Liver (tissue), 9 donors: Measurements from ENCODE around the gene INA. TPM values are rescaled to one million over a fixed set of nuclear protein-coding genes. Genes with fewer than 3 reads are reported as not detected.
A peak's percentile ranks its signal among the peaks of the same experiment; 100 is the strongest.

Experiments
- DNase-seq: peaks from one replicate; pipeline ENCODE4 v3.0.0-alpha.2; 2017; ENCODE audit warnings: low spot score
- H3K27ac ChIP-seq, 2 donors: one replicate each; pipeline ENCODE4 v1.7.0; 2013; ENCODE audit warnings: inconsistent platforms in 2 of 2, low read length in 2 of 2, control low read depth in 1 of 2, low read depth in 1 of 2, mild to moderate bottlenecking in 1 of 2
- H3K27me3 ChIP-seq, 4 donors: one replicate each; pipeline versions ENCODE4 v1.6.1 to v1.7.0; 2013; ENCODE audit warnings: low read length in 3 of 4, inconsistent platforms in 1 of 4, mild to moderate bottlenecking in 1 of 4, moderate library complexity in 1 of 4; ENCODE audit not compliant: control insufficient read depth in 4 of 4, insufficient read depth in 4 of 4
- H3K36me3 ChIP-seq, 4 donors: one replicate each; pipeline versions ENCODE4 v1.6.1 to v1.7.0; 2013; ENCODE audit warnings: low read length in 3 of 4, mild to moderate bottlenecking in 3 of 4, low read depth in 1 of 4, moderate library complexity in 1 of 4; ENCODE audit not compliant: control insufficient read depth in 4 of 4, insufficient read depth in 3 of 4
- H3K4me1 ChIP-seq, 4 donors: one replicate each; pipeline versions ENCODE4 v1.6.1 to v1.7.0; 2013; ENCODE audit warnings: low read length in 3 of 4, mild to moderate bottlenecking in 3 of 4, moderate library complexity in 1 of 4; ENCODE audit not compliant: control insufficient read depth in 4 of 4, insufficient read depth in 4 of 4
- H3K4me3 ChIP-seq, 3 donors: one replicate each; pipeline versions ENCODE4 v1.6.1 to v1.7.0; 2013; ENCODE audit warnings: low read length in 3 of 3, control low read depth in 1 of 3, low read depth in 1 of 3, mild to moderate bottlenecking in 1 of 3
- H3K9ac ChIP-seq, 2 donors: one replicate each; pipeline ENCODE4 v1.7.0; 2013; ENCODE audit warnings: low read length in 2 of 2, mild to moderate bottlenecking in 2 of 2, moderate library complexity in 2 of 2, control low read depth in 1 of 2, low read depth in 1 of 2
- H3K9me3 ChIP-seq, 4 donors: one replicate each; pipeline versions ENCODE4 v1.6.1 to v1.7.0; 2013; ENCODE audit warnings: low read length in 3 of 4; ENCODE audit not compliant: control insufficient read depth in 4 of 4
- EGR1 ChIP-seq, 2 donors: IDR thresholded peaks; 2 replicates each; pipeline ENCODE4 v1.6.1; 2016 to 2018; ENCODE audit warnings: antibody characterized with exemption in 2 of 2, low read depth in 2 of 2
- FOXA1 ChIP-seq: IDR thresholded peaks from 2 replicates; pipeline ENCODE4 v1.6.1; 2016; ENCODE audit warnings: antibody characterized with exemption
- FOXA2 ChIP-seq: IDR thresholded peaks from 2 replicates; pipeline ENCODE4 v1.6.1; 2016; ENCODE audit warnings: antibody characterized with exemption
- GABPA ChIP-seq, 2 donors: IDR thresholded peaks in 1 of 2; conservative IDR thresholded peaks in 1 of 2; 2 replicates each; pipeline ENCODE4 v1.6.1; 2016; ENCODE audit warnings: antibody characterized with exemption in 2 of 2, mild to moderate bottlenecking in 1 of 2, moderate library complexity in 1 of 2
- HNF4A ChIP-seq, 2 donors: conservative IDR thresholded peaks; 2 replicates each; pipeline ENCODE4 v1.6.1; 2016; ENCODE audit warnings: antibody characterized with exemption in 2 of 2, mild to moderate bottlenecking in 2 of 2
- HNF4G ChIP-seq: IDR thresholded peaks from 2 replicates; pipeline ENCODE4 v1.6.1; 2016; ENCODE audit warnings: antibody characterized with exemption
- JUND ChIP-seq, 2 donors: IDR thresholded peaks; 2 replicates each; pipeline ENCODE4 v1.6.1; 2016; ENCODE audit warnings: antibody characterized with exemption in 2 of 2
- NR2F2 ChIP-seq: IDR thresholded peaks from 2 replicates; pipeline ENCODE4 v1.6.1; 2016; ENCODE audit warnings: antibody characterized with exemption
- RAD21 ChIP-seq, 2 donors: IDR thresholded peaks; 2 replicates each; pipeline ENCODE4 v1.6.1; 2016; ENCODE audit warnings: antibody characterized with exemption in 2 of 2, mild to moderate bottlenecking in 2 of 2
- RXRA ChIP-seq, 2 donors: IDR thresholded peaks; 2 replicates each; pipeline ENCODE4 v1.6.1; 2017 to 2018; ENCODE audit warnings: antibody characterized with exemption in 2 of 2, mild to moderate bottlenecking in 1 of 2
- SP1 ChIP-seq: IDR thresholded peaks from 2 replicates; pipeline ENCODE4 v1.6.1; 2018; ENCODE audit warnings: antibody characterized with exemption, mild to moderate bottlenecking
- TAF1 ChIP-seq: conservative IDR thresholded peaks from 2 replicates; pipeline ENCODE4 v1.6.1; 2016; ENCODE audit warnings: antibody characterized with exemption, mild to moderate bottlenecking
- YY1 ChIP-seq: IDR thresholded peaks from 2 replicates; pipeline ENCODE4 v1.6.1; 2016; ENCODE audit warnings: antibody characterized with exemption, mild to moderate bottlenecking
- WGBS: extraction: QIAGEN DNeasy Blood & Tissue Kit; methylation state at CpG from one replicate; pipeline ENCODE4 v1.1.7; 2013; 5-methylcytosine and 5-hydroxymethylcytosine counted together
- polyA plus RNA-seq, 2 donors: library from polyadenylated mRNA; stranded (reverse) in 1 of 2; unstranded in 1 of 2; fragments of 200-250 nt in 1 of 2; fragments of >200 nt in 1 of 2; fragmentation: Nextera tagmentation in 1 of 2; extraction: Ambion mirVana in 1 of 2; gene quantifications; one replicate each; pipeline versions ENCODE4 v1.2.1 to v1.2.3, GENCODE V29; 2013 to 2015
- total RNA-seq, 2 donors: library from RNA; depleted of rRNA; stranded (reverse); fragments of >200 nt; gene quantifications; one replicate each; pipeline ENCODE4 v1.2.3, GENCODE V29; 2014
- TF ChIP-seq, protein P1 (sequence below): IDR thresholded peaks from 2 replicates; pipeline ENCODE4 v1.6.1; 2016; ENCODE audit warnings: antibody characterized with exemption, mild to moderate bottlenecking
- TF ChIP-seq, protein P2 (sequence below): IDR thresholded peaks from 2 replicates; pipeline ENCODE4 v1.6.1; 2016; ENCODE audit warnings: antibody characterized with exemption
- TF ChIP-seq, protein P3 (sequence below): IDR thresholded peaks from 2 replicates; pipeline ENCODE4 v1.6.1; 2016; ENCODE audit warnings: antibody characterized with exemption
- TF ChIP-seq, protein P4 (sequence below): IDR thresholded peaks from 2 replicates; pipeline ENCODE4 v1.6.1; 2016; ENCODE audit warnings: antibody characterized with exemption
- TF ChIP-seq, protein P5 (sequence below): fragments of 150-350 bp; IDR thresholded peaks from 2 replicates; pipeline ENCODE4 v1.5.1; 2017; ENCODE audit warnings: improper control_type of control experiment, low read depth, low read length; ENCODE audit not compliant: missing input control
- donor health status: healthy.
- donor health status: healthy.
- donor health status: healthy.
- donor health status: healthy.
- donor health status: healthy.

Gene INA
- total and polyA plus RNA-seq, 4 donors: not detected

DNA sequence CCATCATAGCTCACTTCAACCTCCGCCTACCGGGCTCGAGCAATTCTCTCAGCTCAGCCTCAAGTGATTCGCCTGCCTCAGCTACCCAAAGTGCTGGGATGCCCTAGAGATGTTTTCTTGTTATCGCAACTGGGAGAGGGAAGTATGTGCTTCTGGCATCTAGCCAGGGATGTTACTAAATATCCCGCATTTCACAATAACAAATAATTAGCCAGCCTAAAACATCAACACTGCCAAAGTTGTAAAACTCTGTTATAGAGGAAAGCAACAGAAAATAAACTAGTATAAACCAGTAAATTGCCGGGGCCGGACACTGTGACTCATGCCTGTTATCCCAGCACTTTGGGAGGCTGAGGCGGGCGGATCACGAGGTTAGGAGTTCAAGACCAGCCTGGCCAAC, 7.2 kb downstream of the INA start:
- Histone ChIP-seq H3K9me3 (no peaks in the 10 kb centered on the region), H3K27ac (no peak overlapping the region), H3K27me3 (no peaks in the 10 kb centered on the region), H3K36me3 (no peaks in the 10 kb centered on the region), H3K9ac (no peak overlapping the region), H3K4me1 (peaks cover 0 to 5% (median under 1%) of the 10 kb centered on the region in 4 donors), H3K4me3 (no peak overlapping the region)
- WGBS: 50% methylated on average over 11 of the region's 11 CpGs
- TF ChIP-seq EGR1 (IDR thresholded peaks at IDR 0.05; ENCODE audit: low read depth in 2 of 2): no peak
- peak in 1 of 2 donors; percentile 90 for TF ChIP-seq JUND (IDR thresholded peaks at IDR 0.05)
- no peak for TF ChIP-seq SP1
- TF ChIP-seq, protein P1, sequence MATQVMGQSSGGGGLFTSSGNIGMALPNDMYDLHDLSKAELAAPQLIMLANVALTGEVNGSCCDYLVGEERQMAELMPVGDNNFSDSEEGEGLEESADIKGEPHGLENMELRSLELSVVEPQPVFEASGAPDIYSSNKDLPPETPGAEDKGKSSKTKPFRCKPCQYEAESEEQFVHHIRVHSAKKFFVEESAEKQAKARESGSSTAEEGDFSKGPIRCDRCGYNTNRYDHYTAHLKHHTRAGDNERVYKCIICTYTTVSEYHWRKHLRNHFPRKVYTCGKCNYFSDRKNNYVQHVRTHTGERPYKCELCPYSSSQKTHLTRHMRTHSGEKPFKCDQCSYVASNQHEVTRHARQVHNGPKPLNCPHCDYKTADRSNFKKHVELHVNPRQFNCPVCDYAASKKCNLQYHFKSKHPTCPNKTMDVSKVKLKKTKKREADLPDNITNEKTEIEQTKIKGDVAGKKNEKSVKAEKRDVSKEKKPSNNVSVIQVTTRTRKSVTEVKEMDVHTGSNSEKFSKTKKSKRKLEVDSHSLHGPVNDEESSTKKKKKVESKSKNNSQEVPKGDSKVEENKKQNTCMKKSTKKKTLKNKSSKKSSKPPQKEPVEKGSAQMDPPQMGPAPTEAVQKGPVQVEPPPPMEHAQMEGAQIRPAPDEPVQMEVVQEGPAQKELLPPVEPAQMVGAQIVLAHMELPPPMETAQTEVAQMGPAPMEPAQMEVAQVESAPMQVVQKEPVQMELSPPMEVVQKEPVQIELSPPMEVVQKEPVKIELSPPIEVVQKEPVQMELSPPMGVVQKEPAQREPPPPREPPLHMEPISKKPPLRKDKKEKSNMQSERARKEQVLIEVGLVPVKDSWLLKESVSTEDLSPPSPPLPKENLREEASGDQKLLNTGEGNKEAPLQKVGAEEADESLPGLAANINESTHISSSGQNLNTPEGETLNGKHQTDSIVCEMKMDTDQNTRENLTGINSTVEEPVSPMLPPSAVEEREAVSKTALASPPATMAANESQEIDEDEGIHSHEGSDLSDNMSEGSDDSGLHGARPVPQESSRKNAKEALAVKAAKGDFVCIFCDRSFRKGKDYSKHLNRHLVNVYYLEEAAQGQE: peak; percentile 37
- TF ChIP-seq, protein P2, sequence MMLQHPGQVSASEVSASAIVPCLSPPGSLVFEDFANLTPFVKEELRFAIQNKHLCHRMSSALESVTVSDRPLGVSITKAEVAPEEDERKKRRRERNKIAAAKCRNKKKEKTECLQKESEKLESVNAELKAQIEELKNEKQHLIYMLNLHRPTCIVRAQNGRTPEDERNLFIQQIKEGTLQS: no peak
- TF ChIP-seq, protein P3, sequence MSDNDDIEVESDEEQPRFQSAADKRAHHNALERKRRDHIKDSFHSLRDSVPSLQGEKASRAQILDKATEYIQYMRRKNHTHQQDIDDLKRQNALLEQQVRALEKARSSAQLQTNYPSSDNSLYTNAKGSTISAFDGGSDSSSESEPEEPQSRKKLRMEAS: no peak
- peak; percentile 29 for TF ChIP-seq YY1
- peak in 1 of 2 donors; percentile 51 for TF ChIP-seq RXRA (IDR thresholded peaks at IDR 0.05)
- TF ChIP-seq GABPA (IDR thresholded peaks at IDR 0.05 in 1 of 2, conservative IDR thresholded peaks at IDR 0.05 in 1 of 2): no peak
- no peak for TF ChIP-seq FOXA1
- TF ChIP-seq, protein P4, sequence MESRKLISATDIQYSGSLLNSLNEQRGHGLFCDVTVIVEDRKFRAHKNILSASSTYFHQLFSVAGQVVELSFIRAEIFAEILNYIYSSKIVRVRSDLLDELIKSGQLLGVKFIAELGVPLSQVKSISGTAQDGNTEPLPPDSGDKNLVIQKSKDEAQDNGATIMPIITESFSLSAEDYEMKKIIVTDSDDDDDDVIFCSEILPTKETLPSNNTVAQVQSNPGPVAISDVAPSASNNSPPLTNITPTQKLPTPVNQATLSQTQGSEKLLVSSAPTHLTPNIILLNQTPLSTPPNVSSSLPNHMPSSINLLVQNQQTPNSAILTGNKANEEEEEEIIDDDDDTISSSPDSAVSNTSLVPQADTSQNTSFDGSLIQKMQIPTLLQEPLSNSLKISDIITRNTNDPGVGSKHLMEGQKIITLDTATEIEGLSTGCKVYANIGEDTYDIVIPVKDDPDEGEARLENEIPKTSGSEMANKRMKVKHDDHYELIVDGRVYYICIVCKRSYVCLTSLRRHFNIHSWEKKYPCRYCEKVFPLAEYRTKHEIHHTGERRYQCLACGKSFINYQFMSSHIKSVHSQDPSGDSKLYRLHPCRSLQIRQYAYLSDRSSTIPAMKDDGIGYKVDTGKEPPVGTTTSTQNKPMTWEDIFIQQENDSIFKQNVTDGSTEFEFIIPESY: no peak
- TF ChIP-seq NR2F2: no peak
- TF ChIP-seq, protein P5, sequence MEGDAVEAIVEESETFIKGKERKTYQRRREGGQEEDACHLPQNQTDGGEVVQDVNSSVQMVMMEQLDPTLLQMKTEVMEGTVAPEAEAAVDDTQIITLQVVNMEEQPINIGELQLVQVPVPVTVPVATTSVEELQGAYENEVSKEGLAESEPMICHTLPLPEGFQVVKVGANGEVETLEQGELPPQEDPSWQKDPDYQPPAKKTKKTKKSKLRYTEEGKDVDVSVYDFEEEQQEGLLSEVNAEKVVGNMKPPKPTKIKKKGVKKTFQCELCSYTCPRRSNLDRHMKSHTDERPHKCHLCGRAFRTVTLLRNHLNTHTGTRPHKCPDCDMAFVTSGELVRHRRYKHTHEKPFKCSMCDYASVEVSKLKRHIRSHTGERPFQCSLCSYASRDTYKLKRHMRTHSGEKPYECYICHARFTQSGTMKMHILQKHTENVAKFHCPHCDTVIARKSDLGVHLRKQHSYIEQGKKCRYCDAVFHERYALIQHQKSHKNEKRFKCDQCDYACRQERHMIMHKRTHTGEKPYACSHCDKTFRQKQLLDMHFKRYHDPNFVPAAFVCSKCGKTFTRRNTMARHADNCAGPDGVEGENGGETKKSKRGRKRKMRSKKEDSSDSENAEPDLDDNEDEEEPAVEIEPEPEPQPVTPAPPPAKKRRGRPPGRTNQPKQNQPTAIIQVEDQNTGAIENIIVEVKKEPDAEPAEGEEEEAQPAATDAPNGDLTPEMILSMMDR: no peak
- no peak for TF ChIP-seq RAD21 (IDR thresholded peaks at IDR 0.05)
- TF ChIP-seq HNF4G: no peak
- peak in 1 of 2 donors; percentile 49 for TF ChIP-seq HNF4A (conservative IDR thresholded peaks at IDR 0.05)
- TF ChIP-seq TAF1: no peak
- no peak for TF ChIP-seq FOXA2
- no peak for DNase-seq
